Endothelial cell of umbilical vein (primary cell): ENCODE data around the gene FGD5. TPM values are rescaled to one million over a fixed set of nuclear protein-coding genes. Genes with fewer than 3 reads are reported as not detected.

Experiments
- BruUV-seq: library from RNA; stranded (reverse); fragments of 400-500 nt; replicated peaks from 2 replicates; lab custom pipeline; 2021; lab: Mats Ljungman, UMichigan
- CTCF ChIA-PET: fragments of 300-600, 350-600 bp; sonication (Branson Sonifier 250); formaldehyde crosslinking; loops from one replicate; lab custom pipeline; 2021; ENCODE audit warnings: antibody characterized with exemption, inconsistent platforms; lab: Charles Lee
- POLR2A ChIA-PET: fragments of 300-600, 350-600 bp; sonication (Branson Sonifier 250); formaldehyde crosslinking; loops from one replicate; lab custom pipeline; 2021; ENCODE audit warnings: antibody characterized with exemption, inconsistent platforms; lab: Charles Lee
- DNase-seq: peaks from one replicate; pipeline ENCODE4 v3.0.0-alpha.2; 2011; ENCODE audit warnings: low read depth, low spot score
- FAIRE-seq: peaks from 2 replicates; lab custom pipeline; 2011; peaks lifted over from hg19 to GRCh38; lab: Jason Lieb, UNC
- H2AFZ ChIP-seq: 2 replicates; pipeline ENCODE4 v1.6.0; 2012; ENCODE audit warnings: low read depth, low read length, control low read depth, inconsistent platforms
- H3K27ac ChIP-seq: 2 replicates; pipeline ENCODE4 v1.5.1; 2011; ENCODE audit warnings: low read depth, mild to moderate bottlenecking, control low read depth, low read length, moderate library complexity; ENCODE audit not compliant: insufficient read depth
- H3K27me3 ChIP-seq, 2 experiments: 2 replicates each; pipeline versions ENCODE4 v1.6.0 to v1.6.1; 2011; ENCODE audit warnings: low read length in 2 of 2, mixed read lengths in 1 of 2; ENCODE audit not compliant: control insufficient read depth in 2 of 2, insufficient read depth in 2 of 2
- H3K36me3 ChIP-seq, 2 experiments: 2 replicates in 1 of 2; 3 replicates in 1 of 2; pipeline ENCODE4 v1.5.1; 2011; ENCODE audit warnings: low read length in 2 of 2, mild to moderate bottlenecking in 1 of 2, moderate library complexity in 1 of 2; ENCODE audit not compliant: control insufficient read depth in 2 of 2, insufficient read depth in 2 of 2; ENCODE audit errors: extremely low read depth in 1 of 2
- H3K4me1 ChIP-seq: 3 replicates; pipeline ENCODE4 v1.5.1; 2011; ENCODE audit warnings: mild to moderate bottlenecking, low read length; ENCODE audit not compliant: control insufficient read depth, insufficient read depth; ENCODE audit errors: extremely low read depth
- H3K4me2 ChIP-seq: 2 replicates; pipeline ENCODE4 v1.6.1; 2011; ENCODE audit warnings: low read length, control low read depth, mixed read lengths; ENCODE audit not compliant: insufficient read depth
- H3K4me3 ChIP-seq, 3 experiments: fragments of 200-600 bp in 1 of 3; sonication (generic), shearing (Covaris generic) in 1 of 3; replicated peaks in 1 of 3; 2 replicates each; pipeline ENCODE4 v1.5.1; 2011 to 2016; ENCODE audit warnings: control low read depth in 3 of 3, low read length in 3 of 3, mild to moderate bottlenecking in 2 of 3, inconsistent platforms in 1 of 3, low read depth in 1 of 3, moderate library complexity in 1 of 3; ENCODE audit not compliant: insufficient read depth in 1 of 3
- H3K79me2 ChIP-seq: 2 replicates; pipeline ENCODE4 v1.6.0; 2012; ENCODE audit warnings: low read length, inconsistent platforms; ENCODE audit not compliant: control insufficient read depth, insufficient read depth
- H3K9ac ChIP-seq: replicated peaks from 2 replicates; pipeline ENCODE3; 2011; ENCODE audit warnings: low read length, control low read depth; ENCODE audit not compliant: insufficient read depth; ENCODE audit errors: extremely low read depth
- H3K9me1 ChIP-seq: replicated peaks from 3 replicates; pipeline ENCODE4 v1.6.0; 2011; ENCODE audit warnings: mild to moderate bottlenecking, low read length; ENCODE audit not compliant: control insufficient read depth, insufficient read depth; ENCODE audit errors: extremely low read depth
- H3K9me3 ChIP-seq: replicated peaks from 2 replicates; pipeline ENCODE4 v1.5.1; 2012; ENCODE audit warnings: low read length, inconsistent platforms; ENCODE audit not compliant: control insufficient read depth, insufficient read depth
- H4K20me1 ChIP-seq: replicated peaks from 2 replicates; pipeline ENCODE3; 2011; ENCODE audit warnings: mild to moderate bottlenecking, low read length; ENCODE audit not compliant: control insufficient read depth, insufficient read depth; ENCODE audit errors: extremely low read depth
- CTCF ChIP-seq, 2 donors: IDR thresholded peaks; 1 replicate in 1 of 2; 2 replicates in 1 of 2; pipeline ENCODE4 v1.5.1; 2011; ENCODE audit warnings: low read length in 2 of 2, mild to moderate bottlenecking in 2 of 2, moderate library complexity in 2 of 2, control low read depth in 1 of 2, inconsistent platforms in 1 of 2, low read depth in 1 of 2; ENCODE audit not compliant: insufficient read depth in 1 of 2; ENCODE audit errors: extremely low read depth in 1 of 2
- EZH2 ChIP-seq: IDR thresholded peaks from 2 replicates; pipeline ENCODE4 v1.6.1; 2012; ENCODE audit warnings: borderline replicate concordance, low read depth, mild to moderate bottlenecking, moderate library complexity, low read length, inconsistent platforms; ENCODE audit not compliant: severe bottlenecking
- GATA2 ChIP-seq: IDR thresholded peaks from 2 replicates; pipeline ENCODE4 v1.7.0; 2011; ENCODE audit warnings: low read depth, mild to moderate bottlenecking, moderate library complexity, mixed read lengths, low read length; ENCODE audit not compliant: insufficient read length, insufficient read depth
- MYC ChIP-seq: IDR thresholded peaks from one replicate; pipeline ENCODE4 v1.6.1; 2011; ENCODE audit warnings: mild to moderate bottlenecking, low read depth, low read length
- POLR2A ChIP-seq: IDR thresholded peaks from 2 replicates; pipeline ENCODE4 v1.6.1; 2012; ENCODE audit warnings: low read depth, mild to moderate bottlenecking, control low read depth, low read length
- POLR2AphosphoS5 ChIP-seq: IDR thresholded peaks from 2 replicates; pipeline ENCODE4 v1.6.1; 2012; ENCODE audit warnings: low read depth, mild to moderate bottlenecking, control low read depth, low read length, moderate library complexity; ENCODE audit not compliant: insufficient read depth
- dilution Hi-C: fragments of 300-500 bp; cut with MboI; formaldehyde crosslinking; loops from one replicate; pipeline ENCODE4 v1.15.0; 2019; ENCODE audit warnings: low sequenced_read_pairs; ENCODE audit not compliant: extremely low pct_ligation_motif_present
- intact Hi-C: fragments of 100-400 bp; cut with micrococcal nuclease; formaldehyde crosslinking; loops from one replicate; pipeline ENCODE4 v1.10.0; 2022
- polyA plus RNA-seq, 4 experiments: library from polyadenylated mRNA; depleted of rRNA in 3 of 4; stranded (reverse) in 3 of 4; unstranded in 1 of 4; fragments of >200 nt; gene quantifications; 2 replicates each; pipeline versions ENCODE4 v1.2.1 to v1.2.3, GENCODE V29; 2011 to 2012; ENCODE audit warnings: missing spikeins in 1 of 4
- total RNA-seq: library from RNA; stranded (reverse); gene quantifications from 2 replicates; pipeline ENCODE4 v1.2.3, GENCODE V29; 2021

FGD5 gene
- total and polyA plus RNA-seq, 2 donors (not counting 3 experiments of a cell fraction or from before 2014, with no cell fraction given), result 49.6 to 134 TPM

- Histone ChIP-seq H3K4me1 (peaks cover 29% of the 10 kb centered on the region), H3K9ac (no peak overlapping the region), H3K4me2 (no peak overlapping the region), H3K79me2 (peaks cover 70% of the 10 kb centered on the region), H3K27ac (no peak overlapping the region), H3K4me3 (no peak overlapping the region), H3K9me1 (no peaks in the 10 kb centered on the region), H3K9me3 (no peaks in the 10 kb centered on the region), H3K36me3 (peaks cover 6 to 20% of the 10 kb centered on the region in 2 experiments), H2AFZ (no peak overlapping the region), H4K20me1 (peaks cover 4% of the 10 kb centered on the region), H3K27me3 (no peaks in the 10 kb centered on the region)
- dilution Hi-C loops, result no loop called here
- DNase-seq (no peak), FAIRE-seq (no peak)
- no peak for TF ChIP-seq MYC
- TF ChIP-seq POLR2A, result no peak
- TF ChIP-seq GATA2, result no peak
- TF ChIP-seq POLR2AphosphoS5, result no peak
- no peak for TF ChIP-seq EZH2
- TF ChIP-seq CTCF (IDR thresholded peaks at IDR 0.05; ENCODE audit: extremely low read depth in 1 of 2, insufficient read depth in 1 of 2, low read depth in 1 of 2, low read length in 2 of 2), result no peak
- CTCF ChIA-PET, result interaction anchor here (0.9 to 1.9 kb wide), 6 partner anchors 9 to 33 kb away, joined by 3 to 5 read pairs (median 3); no protein-coding TSS in a partner anchor
- intact Hi-C loops, result loop anchor here (1.0 to 5.0 kb wide), 2 partner anchors 9 to 48 kb away; no protein-coding TSS in a partner anchor
- BruUV-seq, result no TSS peak
- POLR2A ChIA-PET, result no interaction called here
These were observed 4.3 kb upstream of the FGD5 start for GRCh38 chr3:14814411-14814871.
